LNCAP (cell line): ENCODE measurements around the gene SMARCA4.

Source experiments
- CTCF ChIP-seq: fragments of 450-650 bp; IDR thresholded peaks from 2 replicates; pipeline ENCODE4 v1.5.1; 2017; ENCODE audit warnings: mild to moderate bottlenecking

Gene SMARCA4

GRCh38 chr19:11053817-11054195 lies 93.0 kb downstream of the SMARCA4 start:
- no peak for TF ChIP-seq CTCF

GRCh38 chr19:11054200-11054599 lies 93.4 kb downstream of the SMARCA4 start:
- no peak for TF ChIP-seq CTCF

GRCh38 chr19:11054628-11055027 lies 93.8 kb downstream of the SMARCA4 start:
- no peak for TF ChIP-seq CTCF

GRCh38 chr19:11058246-11059030 lies 97.6 kb downstream of the SMARCA4 start:
- no peak for TF ChIP-seq CTCF

GRCh38 chr19:11059511-11060358 lies 98.9 kb downstream of the SMARCA4 start:
- TF ChIP-seq CTCF: no peak

- TF ChIP-seq CTCF: no peak
These were observed 101.1 kb downstream of the SMARCA4 start for GRCh38 chr19:11061952-11062351.

- no peak for TF ChIP-seq CTCF
These were observed 102.6 kb downstream of the SMARCA4 start for GRCh38 chr19:11063434-11063833.
